ENCODE data around the gene SCN2B.
"Not testable (repeated sequence)": the region's sequence is repeated elsewhere in the genome, so short reads cannot be mapped to it uniquely, and the experiment has no call there.

The SCN2B gene

DNA sequence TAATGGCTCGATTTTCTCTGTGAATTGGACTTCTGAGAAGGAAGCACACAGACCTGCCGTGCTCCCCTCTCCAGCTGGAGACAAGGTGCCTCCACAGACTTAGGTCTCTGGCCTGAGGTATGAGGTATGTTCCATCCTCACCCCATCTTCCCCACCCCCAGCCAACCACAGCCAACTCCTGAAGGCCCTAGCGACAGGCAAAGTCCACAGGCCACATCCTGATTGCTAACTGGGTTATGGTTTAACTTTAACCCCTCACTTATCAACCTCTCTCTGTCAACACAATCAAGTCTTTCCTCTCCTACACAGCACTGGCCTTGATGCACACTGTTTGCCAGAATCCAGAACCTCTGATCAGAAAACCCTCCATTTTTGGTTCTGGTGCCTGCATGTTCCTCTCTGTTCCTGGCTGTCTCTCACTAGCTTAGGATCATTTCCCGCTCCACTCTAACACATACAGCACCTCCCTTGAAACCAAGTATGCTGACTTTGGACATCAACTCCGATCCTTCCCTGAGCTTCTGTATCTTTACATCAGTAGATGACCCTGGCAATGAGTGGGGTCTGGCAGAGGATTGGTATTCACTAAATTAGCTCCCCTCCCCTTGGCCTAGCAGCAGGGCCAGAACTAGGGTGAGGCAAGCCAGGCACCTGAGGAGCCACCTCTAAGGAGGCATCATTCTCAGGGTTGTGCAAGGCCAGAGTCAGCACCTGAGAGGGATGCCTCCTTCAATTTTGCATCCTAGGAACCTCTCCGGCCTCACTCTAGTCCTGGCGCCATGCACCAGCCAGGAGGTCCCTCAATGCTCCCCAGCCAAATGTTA is 26.4 kb upstream of the SCN2B start:
- Histone ChIP-seq H3K4me3 (ENCODE audit: low read length) (no peak overlapping the region), H3K9ac (ENCODE audit: low read length) (no peak overlapping the region), H3K4me1 (ENCODE audit: control insufficient read depth, insufficient read depth, low read length) (peaks cover 34% of the 10 kb centered on the region), H3K9me3 (ENCODE audit: control insufficient read depth, low read length) (no peaks in the 10 kb centered on the region), H3K36me3 (ENCODE audit: control insufficient read depth, insufficient read depth, low read length) (no peaks in the 10 kb centered on the region), H3K27me3 (ENCODE audit: control insufficient read depth, insufficient read depth, low read length) (no peaks in the 10 kb centered on the region)

DNA sequence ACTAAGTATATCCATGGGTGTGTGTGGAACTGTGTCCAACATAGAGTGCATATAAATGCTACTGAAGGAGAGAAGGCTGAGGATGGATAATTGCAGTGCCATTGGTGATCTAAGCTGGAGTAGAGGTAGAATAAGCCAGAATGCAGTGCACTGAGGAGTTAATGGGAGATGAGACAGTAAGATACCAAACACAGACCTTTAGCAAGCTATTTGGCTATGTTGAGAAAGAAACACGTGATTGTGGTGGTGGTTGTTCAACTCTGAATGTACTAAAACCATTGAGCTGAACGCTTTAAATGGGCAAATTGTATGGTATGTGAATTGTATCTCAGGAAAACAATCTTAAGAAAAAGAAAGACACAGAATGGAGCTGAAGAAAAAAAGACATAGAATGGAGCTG is 25.5 kb upstream of the SCN2B start:
- no peaks in the 10 kb centered on the region for H3K36me3 ChIP-seq (ENCODE audit: control insufficient read depth, insufficient read depth, low read length)
- no peaks in the 10 kb centered on the region for H3K27me3 ChIP-seq (ENCODE audit: control insufficient read depth, insufficient read depth, low read length)
- peaks cover 34% of the 10 kb centered on the region for H3K4me1 ChIP-seq (ENCODE audit: control insufficient read depth, insufficient read depth, low read length)
- H3K9me3 ChIP-seq (ENCODE audit: control insufficient read depth, low read length), result no peaks in the 10 kb centered on the region
- H3K9ac ChIP-seq (ENCODE audit: low read length), result no peak overlapping the region
- no peak overlapping the region for H3K4me3 ChIP-seq (ENCODE audit: low read length)

DNA sequence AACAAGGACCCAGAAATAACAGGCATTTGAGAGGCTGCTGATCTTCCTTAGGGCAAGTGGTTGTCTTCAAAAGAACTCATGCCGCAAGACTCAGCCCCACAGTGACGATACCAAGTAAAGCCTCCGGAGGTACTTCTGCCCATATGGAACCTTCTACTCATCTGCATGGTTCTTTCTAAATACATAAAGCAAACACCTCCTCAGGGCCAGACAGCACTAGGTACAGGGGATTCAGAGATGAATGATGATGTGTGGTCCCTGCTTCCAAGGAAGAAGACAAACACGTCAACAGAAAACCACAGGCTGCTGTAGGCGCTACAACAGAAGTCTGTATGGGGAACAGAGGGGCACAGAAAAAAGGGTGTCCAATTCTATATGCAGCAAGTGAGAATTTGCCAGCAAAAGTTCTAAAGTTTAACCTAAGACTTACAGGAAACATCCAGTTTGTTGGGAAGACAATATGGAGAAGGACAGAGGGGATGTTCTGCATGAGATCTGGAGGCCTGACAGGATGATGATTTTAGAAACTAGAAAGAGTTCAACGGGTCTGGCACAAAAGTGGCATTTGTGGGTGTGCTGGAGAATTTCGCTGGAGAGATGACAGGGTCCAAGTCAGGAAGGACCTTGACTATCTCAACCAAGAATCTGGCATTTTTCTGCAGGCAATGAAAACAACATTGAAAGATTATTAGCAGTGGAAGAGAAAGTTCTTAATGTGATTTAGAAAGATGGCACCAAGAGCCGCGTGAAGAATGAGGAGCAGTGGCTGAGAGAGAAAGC is 24.7 kb upstream of the SCN2B start:
- Histone ChIP-seq H3K36me3 (ENCODE audit: control insufficient read depth, insufficient read depth, low read length) (no peaks in the 10 kb centered on the region), H3K9ac (ENCODE audit: low read length) (no peak overlapping the region), H3K4me3 (ENCODE audit: low read length) (no peak overlapping the region), H3K9me3 (ENCODE audit: control insufficient read depth, low read length) (no peaks in the 10 kb centered on the region), H3K27me3 (ENCODE audit: control insufficient read depth, insufficient read depth, low read length) (no peaks in the 10 kb centered on the region), H3K4me1 (ENCODE audit: control insufficient read depth, insufficient read depth, low read length) (peaks cover 34% of the 10 kb centered on the region)

DNA sequence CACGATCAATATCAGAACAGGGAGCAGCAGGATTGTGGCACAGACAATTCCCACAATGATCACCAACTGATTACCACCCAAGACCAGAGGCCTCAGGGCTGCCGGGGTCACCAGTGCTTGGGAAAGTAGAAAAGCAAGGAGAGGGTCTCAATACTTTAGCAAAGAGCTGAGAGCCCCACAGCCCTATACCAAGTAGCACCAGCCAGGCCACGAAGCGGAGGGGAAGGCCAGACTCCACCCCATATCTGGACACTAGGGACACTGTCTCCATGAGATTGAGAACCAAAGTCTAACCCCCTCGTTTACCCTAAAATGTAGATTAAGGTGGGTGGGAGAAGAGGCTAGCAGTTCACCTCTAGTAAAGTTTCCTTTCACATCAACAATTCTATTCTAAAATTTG is 24.1 kb upstream of the SCN2B start:
- H3K36me3 ChIP-seq (ENCODE audit: control insufficient read depth, insufficient read depth, low read length), result no peaks in the 10 kb centered on the region

DNA sequence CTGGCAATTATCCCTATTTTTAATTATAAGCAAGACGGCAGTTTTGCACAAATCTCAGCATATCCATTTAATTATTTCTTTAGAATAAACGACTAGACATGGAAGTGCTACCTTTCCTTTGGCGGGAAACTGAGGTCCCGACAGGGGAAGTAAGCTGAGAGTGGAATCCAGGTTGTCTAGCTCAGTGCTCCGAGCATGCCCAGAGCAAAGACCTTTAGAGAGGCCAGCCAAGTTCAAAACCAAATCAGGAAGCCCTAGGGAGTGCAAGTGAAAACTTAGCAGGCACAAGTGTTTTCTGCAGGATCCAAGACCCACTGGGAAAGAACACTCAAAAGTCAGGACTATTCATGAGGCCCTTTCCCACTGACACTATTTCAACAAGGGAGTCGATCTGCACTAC is 22.7 kb upstream of the SCN2B start:
- H3K9ac ChIP-seq (ENCODE audit: low read length), result no peak overlapping the region
- H3K9me3 ChIP-seq (ENCODE audit: control insufficient read depth, low read length), result no peaks in the 10 kb centered on the region
- H3K4me1 ChIP-seq (ENCODE audit: control insufficient read depth, insufficient read depth, low read length), result peaks cover 51% of the 10 kb centered on the region
- H3K27me3 ChIP-seq (ENCODE audit: control insufficient read depth, insufficient read depth, low read length), result no peaks in the 10 kb centered on the region
- H3K36me3 ChIP-seq (ENCODE audit: control insufficient read depth, insufficient read depth, low read length), result no peaks in the 10 kb centered on the region
- no peak overlapping the region for H3K4me3 ChIP-seq (ENCODE audit: low read length)

More for the DNA sequence above, 24.1 kb upstream of the SCN2B start:
- Histone ChIP-seq H3K4me3 (ENCODE audit: low read length) (no peak overlapping the region), H3K9me3 (ENCODE audit: control insufficient read depth, low read length) (no peaks in the 10 kb centered on the region), H3K4me1 (ENCODE audit: control insufficient read depth, insufficient read depth, low read length) (peaks cover 37% of the 10 kb centered on the region), H3K9ac (ENCODE audit: low read length) (no peak overlapping the region), H3K27me3 (ENCODE audit: control insufficient read depth, insufficient read depth, low read length) (no peaks in the 10 kb centered on the region)

GRCh38 chr11:118198370-118198769 is 21.9 kb upstream of the SCN2B start:
- Histone ChIP-seq H3K4me3 (ENCODE audit: low read length) (no peak overlapping the region), H3K36me3 (ENCODE audit: control insufficient read depth, insufficient read depth, low read length) (no peaks in the 10 kb centered on the region), H3K9me3 (ENCODE audit: control insufficient read depth, low read length) (no peaks in the 10 kb centered on the region), H3K27me3 (ENCODE audit: control insufficient read depth, insufficient read depth, low read length) (no peaks in the 10 kb centered on the region), H3K4me1 (ENCODE audit: control insufficient read depth, insufficient read depth, low read length) (peaks cover 53% of the 10 kb centered on the region), H3K9ac (ENCODE audit: low read length) (no peak overlapping the region)

- Histone ChIP-seq H3K36me3 (ENCODE audit: control insufficient read depth, insufficient read depth, low read length) (no peaks in the 10 kb centered on the region), H3K4me3 (ENCODE audit: low read length) (no peak overlapping the region), H3K9ac (ENCODE audit: low read length) (no peak overlapping the region), H3K27me3 (ENCODE audit: control insufficient read depth, insufficient read depth, low read length) (no peaks in the 10 kb centered on the region), H3K4me1 (ENCODE audit: control insufficient read depth, insufficient read depth, low read length) (peaks cover 34% of the 10 kb centered on the region), H3K9me3 (ENCODE audit: control insufficient read depth, low read length) (no peaks in the 10 kb centered on the region)
Measured at GRCh38 chr11:118194835-118195627, 18.6 kb upstream of the SCN2B start.

- Histone ChIP-seq H3K27me3 (ENCODE audit: control insufficient read depth, insufficient read depth, low read length) (no peaks in the 10 kb centered on the region), H3K4me1 (ENCODE audit: control insufficient read depth, insufficient read depth, low read length) (peaks cover 32% of the 10 kb centered on the region), H3K9me3 (ENCODE audit: control insufficient read depth, low read length) (no peaks in the 10 kb centered on the region), H3K36me3 (ENCODE audit: control insufficient read depth, insufficient read depth, low read length) (no peaks in the 10 kb centered on the region), H3K4me3 (ENCODE audit: low read length) (no peak overlapping the region), H3K9ac (ENCODE audit: low read length) (no peak overlapping the region)
Measured at GRCh38 chr11:118193910-118194566, 17.6 kb upstream of the SCN2B start.

DNA sequence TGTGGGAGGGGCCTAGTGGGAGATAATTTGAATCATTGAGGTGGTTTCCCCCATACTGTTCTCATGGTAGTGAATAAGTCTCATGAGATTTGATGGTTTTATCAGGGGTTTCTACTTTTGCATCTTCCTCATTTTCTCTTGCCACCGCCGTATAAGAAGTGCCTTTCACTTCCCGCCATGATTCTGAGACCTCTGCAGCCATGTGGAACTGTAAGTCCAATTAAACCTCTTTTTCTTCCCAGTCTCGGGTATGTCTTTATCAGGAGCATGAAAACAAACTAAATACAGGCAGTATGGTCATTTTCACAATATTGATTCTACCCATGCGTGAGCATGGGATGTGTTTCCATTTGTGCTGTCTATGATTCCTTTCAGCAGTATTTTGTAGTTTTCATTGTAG is 16.4 kb upstream of the SCN2B start:
- H3K4me1 ChIP-seq (ENCODE audit: control insufficient read depth, insufficient read depth, low read length), result peaks cover 20% of the 10 kb centered on the region
- not testable (repeated sequence) for H3K36me3 ChIP-seq (ENCODE audit: control insufficient read depth, insufficient read depth, low read length); H3K9ac ChIP-seq (ENCODE audit: low read length); H3K4me3 ChIP-seq (ENCODE audit: low read length); H3K9me3 ChIP-seq (ENCODE audit: control insufficient read depth, low read length); H3K27me3 ChIP-seq (ENCODE audit: control insufficient read depth, insufficient read depth, low read length)

DNA sequence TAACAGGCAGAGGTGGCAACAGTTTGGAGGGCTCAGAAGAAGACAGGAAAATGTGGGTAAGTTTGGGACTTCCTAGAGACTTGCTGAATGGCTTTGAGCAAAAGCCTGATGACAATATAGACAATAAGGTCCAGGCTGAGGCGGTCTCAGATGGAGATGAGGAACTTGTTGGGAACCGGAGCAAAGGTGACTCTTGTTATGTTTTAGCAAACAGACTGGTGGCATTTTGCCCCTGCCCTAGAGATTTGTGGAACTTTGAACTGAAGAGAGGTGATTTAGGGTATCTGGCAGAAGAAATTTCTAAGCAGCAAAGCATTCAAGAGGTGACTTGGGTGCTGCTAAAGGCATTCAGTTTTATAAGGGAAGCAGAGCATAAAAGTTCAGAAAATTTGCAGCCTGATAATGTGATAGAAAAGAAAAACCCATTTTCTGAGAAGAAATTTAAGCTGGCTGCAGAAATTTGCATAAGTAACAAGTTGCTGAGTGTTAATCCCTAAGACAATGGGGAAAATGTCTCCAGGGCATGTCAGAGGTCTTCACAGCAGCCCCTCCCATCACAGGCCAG is 14.6 kb upstream of the SCN2B start:
- not testable (repeated sequence) for H3K9me3 ChIP-seq (ENCODE audit: control insufficient read depth, low read length); H3K9ac ChIP-seq (ENCODE audit: low read length); H3K36me3 ChIP-seq (ENCODE audit: control insufficient read depth, insufficient read depth, low read length); H3K4me3 ChIP-seq (ENCODE audit: low read length); H3K27me3 ChIP-seq (ENCODE audit: control insufficient read depth, insufficient read depth, low read length)
- peaks cover 20% of the 10 kb centered on the region for H3K4me1 ChIP-seq (ENCODE audit: control insufficient read depth, insufficient read depth, low read length)

GRCh38 chr11:118186346-118187107 is 10.1 kb upstream of the SCN2B start:
- H3K4me3 ChIP-seq (ENCODE audit: low read length), result no peak overlapping the region
- H3K36me3 ChIP-seq (ENCODE audit: control insufficient read depth, insufficient read depth, low read length), result no peaks in the 10 kb centered on the region
- peaks cover 4% of the 10 kb centered on the region for H3K27me3 ChIP-seq (ENCODE audit: control insufficient read depth, insufficient read depth, low read length)
- no peak overlapping the region for H3K9ac ChIP-seq (ENCODE audit: low read length)
- no peaks in the 10 kb centered on the region for H3K4me1 ChIP-seq (ENCODE audit: control insufficient read depth, insufficient read depth, low read length)
- no peaks in the 10 kb centered on the region for H3K9me3 ChIP-seq (ENCODE audit: control insufficient read depth, low read length)

Measured in mucosa of stomach (tissue), 1 donor.